ENCODE measurements around the gene TK1.
"Not testable (repeated sequence)": the region's sequence is repeated elsewhere in the genome, so short reads cannot be mapped to it uniquely, and the experiment has no call there.

DNA sequence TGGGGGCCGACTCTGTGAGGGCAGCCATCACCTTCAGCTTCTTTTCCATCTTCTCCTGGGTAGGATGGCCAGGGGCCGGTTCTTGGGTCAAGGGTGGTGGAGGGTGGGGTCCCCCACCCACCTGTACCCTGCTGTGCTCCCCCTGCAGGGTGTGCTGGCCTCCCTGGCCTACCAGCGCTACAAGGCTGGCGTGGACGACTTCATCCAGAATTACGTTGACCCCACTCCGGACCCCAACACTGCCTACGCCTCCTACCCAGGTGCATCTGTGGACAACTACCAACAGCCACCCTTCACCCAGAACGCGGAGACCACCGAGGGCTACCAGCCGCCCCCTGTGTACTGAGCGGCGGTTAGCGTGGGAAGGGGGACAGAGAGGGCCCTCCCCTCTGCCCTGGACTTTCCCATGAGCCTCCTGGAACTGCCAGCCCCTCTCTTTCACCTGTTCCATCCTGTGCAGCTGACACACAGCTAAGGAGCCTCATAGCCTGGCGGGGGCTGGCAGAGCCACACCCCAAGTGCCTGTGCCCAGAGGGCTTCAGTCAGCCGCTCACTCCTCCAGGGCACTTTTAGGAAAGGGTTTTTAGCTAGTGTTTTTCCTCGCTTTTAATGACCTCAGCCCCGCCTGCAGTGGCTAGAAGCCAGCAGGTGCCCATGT, 15.1 kb downstream of the TK1 start:
- TF ChIP-seq, protein P1, sequence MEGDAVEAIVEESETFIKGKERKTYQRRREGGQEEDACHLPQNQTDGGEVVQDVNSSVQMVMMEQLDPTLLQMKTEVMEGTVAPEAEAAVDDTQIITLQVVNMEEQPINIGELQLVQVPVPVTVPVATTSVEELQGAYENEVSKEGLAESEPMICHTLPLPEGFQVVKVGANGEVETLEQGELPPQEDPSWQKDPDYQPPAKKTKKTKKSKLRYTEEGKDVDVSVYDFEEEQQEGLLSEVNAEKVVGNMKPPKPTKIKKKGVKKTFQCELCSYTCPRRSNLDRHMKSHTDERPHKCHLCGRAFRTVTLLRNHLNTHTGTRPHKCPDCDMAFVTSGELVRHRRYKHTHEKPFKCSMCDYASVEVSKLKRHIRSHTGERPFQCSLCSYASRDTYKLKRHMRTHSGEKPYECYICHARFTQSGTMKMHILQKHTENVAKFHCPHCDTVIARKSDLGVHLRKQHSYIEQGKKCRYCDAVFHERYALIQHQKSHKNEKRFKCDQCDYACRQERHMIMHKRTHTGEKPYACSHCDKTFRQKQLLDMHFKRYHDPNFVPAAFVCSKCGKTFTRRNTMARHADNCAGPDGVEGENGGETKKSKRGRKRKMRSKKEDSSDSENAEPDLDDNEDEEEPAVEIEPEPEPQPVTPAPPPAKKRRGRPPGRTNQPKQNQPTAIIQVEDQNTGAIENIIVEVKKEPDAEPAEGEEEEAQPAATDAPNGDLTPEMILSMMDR (IDR thresholded peaks at IDR 0.05): not testable (repeated sequence)
- not testable (repeated sequence) for TF ChIP-seq POLR2A (IDR thresholded peaks at IDR 0.05)

Data from body of pancreas (tissue), 4 donors.